Measurements from ENCODE around the gene ERBB3.
"Not testable (repeated sequence)": the region's sequence is repeated elsewhere in the genome, so short reads cannot be mapped to it uniquely, and the experiment has no call there.

The ERBB3 gene

GRCh38 chr12:56079723-56080555 is at the start of gene ERBB3:
Gene ERBB3 (plus strand): TSS chr12:56080165. CDS start chr12:56080301, 136 bp downstream.
- DNase-seq, result peak; percentile 82

- peak; percentile 34 for DNase-seq
These were observed 48.0 kb upstream of the ERBB3 start for GRCh38 chr12:56031987-56032386.

DNA sequence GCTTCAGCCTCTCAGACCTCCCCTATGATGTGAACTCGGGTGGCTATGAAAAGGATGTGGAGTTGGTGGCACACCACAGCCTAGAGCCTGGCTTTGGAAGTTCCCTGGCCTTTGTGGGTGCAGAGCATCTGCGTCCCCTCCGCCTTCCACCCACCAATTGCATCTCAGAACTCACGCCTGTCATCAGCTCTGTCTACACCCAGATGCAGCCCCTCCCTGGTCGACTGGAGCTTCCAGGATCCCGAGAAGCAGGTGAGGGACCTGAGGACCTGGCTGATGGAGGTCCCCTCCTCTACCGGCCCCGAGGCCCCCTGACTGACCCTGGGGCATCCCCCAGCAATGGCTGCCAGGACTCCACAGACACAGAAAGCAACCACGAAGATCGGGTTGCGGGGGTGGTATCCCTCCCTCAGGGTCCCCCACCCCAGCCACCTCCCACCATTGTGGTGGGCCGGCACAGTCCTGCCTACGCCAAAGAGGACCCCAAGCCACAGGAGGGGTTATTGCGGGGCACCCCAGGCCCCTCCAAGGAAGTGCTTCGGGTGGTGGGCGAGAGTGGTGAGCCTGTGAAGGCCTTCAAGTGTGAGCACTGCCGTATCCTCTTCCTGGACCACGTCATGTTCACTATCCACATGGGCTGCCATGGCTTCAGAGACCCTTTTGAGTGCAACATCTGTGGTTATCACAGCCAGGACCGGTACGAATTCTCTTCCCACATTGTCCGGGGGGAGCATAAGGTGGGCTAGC is 45.2 kb upstream of the ERBB3 start:
- no peak for DNase-seq

GRCh38 chr12:56037161-56037560 is 42.8 kb upstream of the ERBB3 start:
- DNase-seq, result no peak

- no peak for DNase-seq
These were observed 41.8 kb upstream of the ERBB3 start for GRCh38 chr12:56038022-56038655.

DNA sequence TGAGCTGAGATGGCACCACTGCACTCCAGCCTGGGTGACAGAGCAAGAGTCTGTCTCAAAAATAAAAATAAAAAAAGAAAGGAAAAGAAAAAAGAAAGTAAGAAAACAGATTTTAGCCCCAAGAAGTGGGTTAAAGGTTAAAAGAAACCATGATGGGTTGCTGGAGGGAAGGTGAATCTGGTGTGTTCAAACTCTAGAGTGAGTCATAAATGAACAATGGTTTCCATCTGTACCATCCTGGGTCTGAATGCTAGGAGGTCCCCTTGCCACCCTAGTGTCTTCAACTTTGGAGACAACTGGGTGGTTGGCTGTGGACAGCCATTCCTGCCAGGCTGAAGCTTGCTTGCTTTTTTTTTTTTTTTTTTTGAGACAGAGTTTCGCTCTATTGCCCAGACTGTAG is 39.8 kb upstream of the ERBB3 start:
- no peak for DNase-seq

- DNase-seq, result no peak
These were observed 38.9 kb upstream of the ERBB3 start for GRCh38 chr12:56040963-56041551.

GRCh38 chr12:56041552-56042429 is 38.2 kb upstream of the ERBB3 start, which contains the start of gene RPS26:
Gene RPS26 (plus strand): TSS chr12:56041918. CDS start chr12:56042167, 249 bp downstream.
- peak; percentile 90 for DNase-seq

DNA sequence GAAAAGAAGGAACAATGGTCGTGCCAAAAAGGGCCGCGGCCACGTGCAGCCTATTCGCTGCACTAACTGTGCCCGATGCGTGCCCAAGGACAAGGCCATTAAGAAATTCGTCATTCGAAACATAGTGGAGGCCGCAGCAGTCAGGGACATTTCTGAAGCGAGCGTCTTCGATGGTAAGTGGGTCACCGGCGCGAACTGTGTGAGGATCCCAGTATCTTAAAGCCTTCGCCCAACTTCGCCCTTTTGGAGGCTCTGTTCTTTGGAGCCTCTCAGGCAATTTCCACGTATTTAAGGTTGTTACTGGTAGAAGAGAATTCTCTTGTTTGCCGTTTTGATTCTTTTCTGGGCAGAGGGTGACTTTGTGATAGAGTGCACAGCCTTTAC is 37.5 kb upstream of the ERBB3 start:
- not testable (repeated sequence) for DNase-seq

GRCh38 chr12:56042843-56043242 is 37.1 kb upstream of the ERBB3 start:
- no peak for DNase-seq

- no peak for DNase-seq
These were observed 33.8 kb upstream of the ERBB3 start for GRCh38 chr12:56046027-56046780.

GRCh38 chr12:56053407-56053893 is 26.5 kb upstream of the ERBB3 start:
- DNase-seq, result no peak

DNA sequence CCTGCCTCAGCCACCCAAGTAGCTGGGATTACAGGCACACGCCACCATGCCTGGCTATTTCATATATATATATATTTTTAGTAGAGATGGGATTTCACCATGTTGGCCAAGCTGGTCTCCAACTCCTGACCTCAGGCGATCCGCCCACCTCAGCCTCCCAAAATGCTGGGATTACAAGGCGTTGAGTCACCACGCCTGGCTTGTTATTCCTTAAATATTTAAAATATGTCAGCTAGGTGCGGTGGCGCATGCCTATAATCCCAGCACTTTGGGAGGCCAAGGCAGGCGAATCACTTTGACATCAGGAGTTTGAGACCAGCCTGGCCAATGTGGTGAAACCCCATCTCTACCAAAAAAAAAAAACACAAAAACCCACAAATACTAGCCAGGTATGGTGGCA is 20.0 kb upstream of the ERBB3 start:
- DNase-seq, result not testable (repeated sequence)

DNA sequence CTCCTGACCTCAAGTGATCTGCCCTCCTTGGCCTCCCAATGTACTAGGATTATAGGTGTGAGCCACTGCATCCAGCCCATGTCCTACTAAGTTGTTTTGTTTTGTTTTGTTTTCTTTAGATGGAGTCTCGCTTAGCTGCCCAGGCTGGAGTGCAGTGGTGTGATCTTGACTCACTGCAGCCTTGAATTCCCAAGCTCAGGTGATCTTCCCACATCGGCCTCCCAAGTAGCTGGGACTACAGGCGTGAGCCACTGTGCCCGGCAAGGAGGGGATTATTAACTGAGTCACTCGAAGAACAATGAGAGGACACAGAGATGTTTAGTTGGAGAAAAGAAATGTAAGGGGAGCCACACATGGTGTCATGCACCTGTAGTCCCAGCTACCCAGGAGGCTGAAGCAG is 18.0 kb upstream of the ERBB3 start:
- no peak for DNase-seq

DNA sequence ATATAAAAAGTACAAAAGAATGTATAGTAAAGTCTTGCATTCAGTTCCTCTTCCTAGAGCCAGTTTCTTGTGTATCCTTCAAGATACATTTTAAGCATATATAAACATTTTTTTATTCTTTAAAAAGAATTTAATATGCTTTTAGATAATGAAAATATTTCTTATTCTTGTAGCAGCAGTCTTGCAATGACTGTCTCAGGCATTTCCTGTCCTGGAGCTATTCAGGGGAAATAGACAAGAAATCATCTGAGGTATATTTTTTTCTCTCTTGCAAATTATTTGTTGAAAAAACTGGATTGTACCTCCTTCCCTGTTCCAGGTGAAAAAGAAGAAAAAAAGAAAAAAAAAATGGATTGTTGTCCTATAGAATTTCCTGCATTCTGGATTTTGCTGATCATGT is 17.0 kb upstream of the ERBB3 start:
- no peak for DNase-seq

DNA sequence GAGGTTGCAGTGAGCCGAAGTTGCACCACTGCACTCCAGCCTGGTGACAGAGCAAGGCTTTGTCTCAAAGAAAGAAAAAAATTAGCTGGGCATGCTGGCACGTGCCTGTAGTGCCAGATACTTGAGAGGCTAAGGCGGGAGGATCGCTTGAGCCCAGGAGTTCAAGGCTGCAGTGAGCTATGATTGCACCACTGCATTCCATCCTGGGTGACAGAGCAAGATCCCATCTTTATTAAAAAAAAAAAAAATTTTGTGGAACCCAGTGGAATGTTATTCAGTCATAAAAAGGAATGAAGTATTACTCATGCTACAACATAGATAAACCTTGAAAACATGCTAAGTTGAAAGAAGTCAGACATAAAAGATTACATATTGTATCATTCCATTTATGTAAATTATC is 8.3 kb upstream of the ERBB3 start:
- no peak for DNase-seq

- DNase-seq, result no peak
These were observed 5.6 kb upstream of the ERBB3 start for GRCh38 chr12:56074396-56074795.

- not testable (repeated sequence) for DNase-seq
These were observed 2.0 kb upstream of the ERBB3 start for GRCh38 chr12:56077966-56078365.

- DNase-seq, result no peak
These were observed 1.5 kb upstream of the ERBB3 start for GRCh38 chr12:56078427-56078826.

GRCh38 chr12:56078931-56079722 is 838 bp upstream of the ERBB3 start:
- DNase-seq, result peak; percentile 63
